ENCODE results near the gene CCNF. TPM values are rescaled to one million over a fixed set of nuclear protein-coding genes. Genes with fewer than 3 reads are reported as not detected.

The CCNF gene
- total and polyA plus RNA-seq, 2 of the 8 experiments (the other 6 are each of a cell fraction or from before 2014, with no cell fraction given) = 15.4 to 54.3 TPM

GRCh38 chr16:2486645-2487516 is 57.6 kb downstream of the CCNF start:
- peaks cover 0 to 3% (median 0%) of the 10 kb centered on the region in 4 experiments; a peak in 1 of 7 replicates for H3K4me1 ChIP-seq (replicated peaks in 1 of 4; ENCODE audit: control insufficient read depth in 3 of 4, insufficient read depth in 4 of 4, low read length in 3 of 4)
- H3K36me3 ChIP-seq (ENCODE audit: control insufficient read depth in 2 of 4, insufficient read depth in 4 of 4, low read length in 3 of 4) = no peaks in the 10 kb centered on the region
- H3K79me2 ChIP-seq (ENCODE audit: control insufficient read depth in 1 of 2, insufficient read depth in 2 of 2, low read length in 2 of 2) = 0 out of 4 replicates have a peak, but pooled peaks cover 0 to 2% of the 10 kb centered on the region in 2 experiments
- peak overlapping the region; percentile 28; the same call in 1 of the 2 replicates for H4K8ac ChIP-seq (ENCODE audit: extremely low read depth, insufficient read depth, low read length)
- no peak overlapping the region for H3K14ac ChIP-seq (ENCODE audit: insufficient read length)
- H3K4ac ChIP-seq (replicated peaks; ENCODE audit: insufficient read length, low read depth, low read length) = no peak overlapping the region
- H2BK120ac ChIP-seq (replicated peaks; ENCODE audit: low read depth, low read length) = no peak overlapping the region
- H3K4me2 ChIP-seq (ENCODE audit: insufficient read depth in 1 of 2, low read depth in 2 of 2, low read length in 2 of 2) = no peak overlapping the region; a peak in 1 of 4 replicates
- no peak for FAIRE-seq
- no peak overlapping the region for H3K56ac ChIP-seq (replicated peaks; ENCODE audit: insufficient read length, low read depth, low read length)
- no peak overlapping the region for H2AK5ac ChIP-seq (ENCODE audit: low read depth, low read length)
- H2BK15ac ChIP-seq (ENCODE audit: low read length) = no peak overlapping the region
- H3K9me3 ChIP-seq (ENCODE audit: insufficient read depth in 2 of 2, low read depth in 1 of 2, low read length in 1 of 2) = no peaks in the 10 kb centered on the region
- TF ChIP-seq USF2 (IDR thresholded peaks at IDR 0.05; ENCODE audit: low read length) (peak; percentile 28; the same call in 1 of the 2 replicates), CTCF (IDR thresholded peaks at IDR 0.05; ENCODE audit: control extremely low read depth in 1 of 3, insufficient read depth in 1 of 3, low read depth in 1 of 3, low read length in 3 of 3) (peak in 1 of 3 experiments; percentile 21; a peak in 1 of 4 replicates), GABPA (IDR thresholded peaks at IDR 0.05; ENCODE audit: borderline replicate concordance, insufficient read depth, low read length) (no peak), RAD21 (IDR thresholded peaks at IDR 0.05 in 1 of 2, conservative IDR thresholded peaks at IDR 0.05 in 1 of 2; ENCODE audit: low read depth in 2 of 2, low read length in 2 of 2) (peak; percentile 40 to 47; a peak in 2 of 4 replicates), SIN3A (conservative IDR thresholded peaks at IDR 0.05 in 1 of 2, IDR thresholded peaks at IDR 0.05 in 1 of 2; ENCODE audit: low read depth in 1 of 2, low read length in 2 of 2) (0 out of 4 replicates have a peak, but pooled peaks of 1 of the 2 experiments have one; percentile 18)
- 0 out of 2 replicates have a peak overlapping the region, but pooled peaks have one; percentile 44 for H2BK5ac ChIP-seq (ENCODE audit: low read depth, low read length)
- no peak overlapping the region for H2BK20ac ChIP-seq (ENCODE audit: low read length)
- H3K27me3 ChIP-seq (replicated peaks in 1 of 4; ENCODE audit: control insufficient read depth in 3 of 4, extremely low read depth in 1 of 4, insufficient read depth in 3 of 4, low read length in 3 of 4) = no peaks in the 10 kb centered on the region; a peak in 1 of 7 replicates
- no peak overlapping the region for H4K5ac ChIP-seq (ENCODE audit: insufficient read length, low read depth, low read length)
- peaks cover 0 to 15% of the 10 kb centered on the region in 2 experiments for H4K20me1 ChIP-seq (replicated peaks in 1 of 2; ENCODE audit: control insufficient read depth in 1 of 2, insufficient read depth in 2 of 2, low read length in 2 of 2)
- POLR2A ChIA-PET (ENCODE audit: partially characterized antibody) = interaction anchor here (0.8 to 1.5 kb wide), 4 partner anchors 10 to 116 kb away, joined by 3 to 5 read pairs (median 4); partner anchors contain the start of genes AMDHD2 and TEDC2
- no peak for DNase-seq (ENCODE audit: low read depth in 1 of 2, low spot score in 2 of 2)
- H3K9ac ChIP-seq (replicated peaks in 1 of 4; ENCODE audit: extremely low read depth in 1 of 4, low read depth in 3 of 4, low read length in 3 of 4) = no peak overlapping the region
- H2BK12ac ChIP-seq (ENCODE audit: low read depth, low read length) = no peak overlapping the region
- no peak overlapping the region for H3K4me3 ChIP-seq (ENCODE audit: extremely low read depth in 1 of 4, insufficient read depth in 2 of 4, low read depth in 3 of 4, low read length in 4 of 4)
- H3K18ac ChIP-seq (ENCODE audit: extremely low read depth, low read length) = no peak overlapping the region
- no peak overlapping the region for H3K23ac ChIP-seq (ENCODE audit: insufficient read length)
- peaks cover 12% of the 10 kb centered on the region for H3K79me1 ChIP-seq (ENCODE audit: low read depth, low read length)
- CTCF ChIA-PET (ENCODE audit: partially characterized antibody) = interaction anchor here (0.6 to 3.6 kb wide), 9 partner anchors 11 to 346 kb away, joined by 3 to 32 read pairs (median 4); partner anchors contain the start of genes ATP6V0C and TBC1D24
- H3K23me2 ChIP-seq (ENCODE audit: low read depth, low read length) = no peaks in the 10 kb centered on the region
- WGBS, 2 experiments (ENCODE audit: extremely low coverage in 1 of 2, insufficient coverage in 1 of 2, insufficient read length in 1 of 2, insufficient replicate concordance in 2 of 2, low coverage in 1 of 2, low lambda C conversion rate in 2 of 2, missing lambda C conversion rate in 1 of 2) = 90% methylated on average over 28 of the region's 29 CpGs; no CpG with 5 or more reads in 1 of the 2 experiments
- H2AFZ ChIP-seq (ENCODE audit: low read length) = no peak overlapping the region
- no peak overlapping the region for H4K91ac ChIP-seq (replicated peaks; ENCODE audit: insufficient read length, low read length)
- H3K27ac ChIP-seq (ENCODE audit: low read depth, low read length) = no peak overlapping the region
